K562 (cell line): ENCODE measurements around the gene MANBA. TPM values are rescaled to one million over a fixed set of nuclear protein-coding genes. Genes with fewer than 3 reads are reported as not detected.
A peak's percentile ranks its signal among the peaks of the same experiment; 100 is the strongest.

Source experiments
- CCAR2 ChIP-seq: fragments of 200-400 bp; formaldehyde crosslinking; IDR thresholded peaks from 2 replicates; pipeline ENCODE4 v1.6.1; 2017; ENCODE audit warnings: mild to moderate bottlenecking, low read depth, low read length
- DACH1 ChIP-seq: fragments of 450-650 bp; IDR thresholded peaks from 2 replicates; pipeline ENCODE4 v1.6.1; 2018; ENCODE audit not compliant: partially characterized antibody
- EP400 ChIP-seq: fragments of 450-650 bp; IDR thresholded peaks from 2 replicates; pipeline ENCODE4 v1.6.1; 2017; ENCODE audit warnings: antibody characterized with exemption, mild to moderate bottlenecking, moderate library complexity
- MYNN ChIP-seq, 2 experiments: sonication (generic); formaldehyde crosslinking in 1 of 2; IDR thresholded peaks; 2 replicates each; pipeline versions ENCODE4 v1.5.0 to v1.6.1; 2016 to 2020; ENCODE audit warnings: antibody characterized with exemption in 1 of 2, missing genetic modification reagents in 1 of 2
- NR2C2 ChIP-seq, 2 experiments: fragments of 200-800 bp in 1 of 2; sonication (Bioruptor generic) in 1 of 2; sonication (generic) in 1 of 2; formaldehyde crosslinking in 1 of 2; IDR thresholded peaks; 2 replicates each; pipeline versions ENCODE4 v1.6.1 to v1.8.0; 2016 to 2022; ENCODE audit warnings: mild to moderate bottlenecking in 1 of 2, missing compliant biosample characterization in 1 of 2, missing genetic modification characterization in 1 of 2, missing genetic modification reagents in 1 of 2
- PHF20 ChIP-seq: fragments of 450-650 bp; IDR thresholded peaks from 2 replicates; pipeline ENCODE4 v1.6.1; 2018; ENCODE audit not compliant: partially characterized antibody
- SP1 ChIP-seq: sonication (generic); formaldehyde crosslinking; IDR thresholded peaks from 2 replicates; pipeline ENCODE4 v1.8.1; 2022; ENCODE audit warnings: mild to moderate bottlenecking, missing genetic modification reagents
- U2AF2 ChIP-seq: fragments of 200-400 bp; formaldehyde crosslinking; optimal IDR thresholded peaks from 2 replicates; pipeline ENCODE3; 2017; ENCODE audit warnings: low read depth, mild to moderate bottlenecking, low read length
- ZNF449 ChIP-seq: fragments of 250-450 bp; sonication (Bioruptor Pico); IDR thresholded peaks from 2 replicates; pipeline ENCODE4 v1.8.0; 2022; ENCODE audit warnings: moderate library complexity, mild to moderate bottlenecking, inconsistent platforms
- ZNF740 ChIP-seq, 3 experiments: fragments of 200-800 bp in 1 of 3; sonication (Bioruptor generic) in 1 of 3; sonication (generic) in 1 of 3; formaldehyde crosslinking in 1 of 3; IDR thresholded peaks; 2 replicates each; pipeline versions ENCODE4 v1.6.1 to v1.8.0; 2016 to 2022; ENCODE audit warnings: mild to moderate bottlenecking in 2 of 3, missing compliant biosample characterization in 2 of 3, missing genetic modification characterization in 2 of 3, missing genetic modification reagents in 1 of 3
- polyA plus RNA-seq, 8 experiments: library from polyadenylated mRNA; depleted of rRNA in 4 of 8; stranded (reverse) in 5 of 8; unstranded in 3 of 8; fragments of >200 nt; fragmentation: Nextera tagmentation in 2 of 8; fragmentation: Illumina TruSeq in 1 of 8; extraction: Ambion mirVana in 2 of 8; extraction: Trizol in 1 of 8; gene quantifications; 2 replicates each; pipeline versions ENCODE4 v1.2.1 to v1.2.3, GENCODE V29; 2011 to 2014; ENCODE audit warnings: inconsistent platforms in 1 of 8, missing spikeins in 1 of 8
- total RNA-seq, 7 experiments: library from RNA; depleted of rRNA in 6 of 7; stranded (reverse); fragments of >200 nt in 6 of 7; fragmentation: Illumina TruSeq in 2 of 7; extraction: Trizol in 2 of 7; gene quantifications; 2 replicates each; pipeline versions ENCODE4 v1.2.1 to v1.2.3, GENCODE V29; 2011 to 2021; ENCODE audit warnings: low replicate concordance in 1 of 7
- TF ChIP-seq, protein P1 (sequence below), 2 experiments: fragments of 450-650 bp; conservative IDR thresholded peaks; 2 replicates each; pipeline ENCODE4 v1.6.1; 2017; ENCODE audit warnings: mild to moderate bottlenecking in 2 of 2, moderate library complexity in 2 of 2
- TF ChIP-seq, protein P2 (sequence below): conservative IDR thresholded peaks from 2 replicates; pipeline ENCODE4 v1.6.1; 2011; ENCODE audit warnings: low read depth, mild to moderate bottlenecking, low read length; ENCODE audit not compliant: control insufficient read depth
- TF ChIP-seq, protein P3 (sequence below): fragments of 450-650 bp; formaldehyde crosslinking; IDR thresholded peaks from 2 replicates; pipeline ENCODE4 v1.4.0; 2022; ENCODE audit warnings: missing genetic modification characterization
- TF ChIP-seq, protein P4 (sequence below): sonication (generic); formaldehyde crosslinking; IDR thresholded peaks from 2 replicates; pipeline ENCODE4 v1.8.0; 2022; ENCODE audit warnings: missing genetic modification reagents, mild to moderate bottlenecking, moderate library complexity, borderline replicate concordance
- TF ChIP-seq, protein P5 (sequence below): fragments of 450-650 bp; IDR thresholded peaks from 2 replicates; pipeline ENCODE4 v1.6.1; 2014; ENCODE audit warnings: low read depth, mild to moderate bottlenecking, moderate library complexity, borderline replicate concordance

The MANBA gene
- total and polyA plus RNA-seq, 9 of the 15 experiments (the other 6 are each of a cell fraction or from before 2014, with no cell fraction given), result 1.8 to 12.9 (median 7.7) TPM

- TF ChIP-seq, protein P1, sequence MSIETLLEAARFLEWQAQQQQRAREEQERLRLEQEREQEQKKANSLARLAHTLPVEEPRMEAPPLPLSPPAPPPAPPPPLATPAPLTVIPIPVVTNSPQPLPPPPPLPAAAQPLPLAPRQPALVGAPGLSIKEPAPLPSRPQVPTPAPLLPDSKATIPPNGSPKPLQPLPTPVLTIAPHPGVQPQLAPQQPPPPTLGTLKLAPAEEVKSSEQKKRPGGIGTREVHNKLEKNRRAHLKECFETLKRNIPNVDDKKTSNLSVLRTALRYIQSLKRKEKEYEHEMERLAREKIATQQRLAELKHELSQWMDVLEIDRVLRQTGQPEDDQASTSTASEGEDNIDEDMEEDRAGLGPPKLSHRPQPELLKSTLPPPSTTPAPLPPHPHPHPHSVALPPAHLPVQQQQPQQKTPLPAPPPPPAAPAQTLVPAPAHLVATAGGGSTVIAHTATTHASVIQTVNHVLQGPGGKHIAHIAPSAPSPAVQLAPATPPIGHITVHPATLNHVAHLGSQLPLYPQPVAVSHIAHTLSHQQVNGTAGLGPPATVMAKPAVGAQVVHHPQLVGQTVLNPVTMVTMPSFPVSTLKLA (conservative IDR thresholded peaks at IDR 0.05), result peak; percentile 31 to 71; a peak in 3 of 4 replicates
- TF ChIP-seq, protein P2, sequence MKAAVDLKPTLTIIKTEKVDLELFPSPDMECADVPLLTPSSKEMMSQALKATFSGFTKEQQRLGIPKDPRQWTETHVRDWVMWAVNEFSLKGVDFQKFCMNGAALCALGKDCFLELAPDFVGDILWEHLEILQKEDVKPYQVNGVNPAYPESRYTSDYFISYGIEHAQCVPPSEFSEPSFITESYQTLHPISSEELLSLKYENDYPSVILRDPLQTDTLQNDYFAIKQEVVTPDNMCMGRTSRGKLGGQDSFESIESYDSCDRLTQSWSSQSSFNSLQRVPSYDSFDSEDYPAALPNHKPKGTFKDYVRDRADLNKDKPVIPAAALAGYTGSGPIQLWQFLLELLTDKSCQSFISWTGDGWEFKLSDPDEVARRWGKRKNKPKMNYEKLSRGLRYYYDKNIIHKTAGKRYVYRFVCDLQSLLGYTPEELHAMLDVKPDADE, result peak; percentile 47
- peak; percentile 24; the same call in 1 of the 2 replicates for TF ChIP-seq MYNN (IDR thresholded peaks at IDR 0.05)
- no peak for TF ChIP-seq MYNN (CRISPR knock-in tag; IDR thresholded peaks at IDR 0.05)
- peak; percentile 72; the same call in 1 of the 2 replicates for TF ChIP-seq NR2C2 (CRISPR knock-in tag; IDR thresholded peaks at IDR 0.05)
- no peak for TF ChIP-seq NR2C2 (tag; IDR thresholded peaks at IDR 0.05)
- peak; percentile 50 for TF ChIP-seq DACH1
- TF ChIP-seq, protein P3, sequence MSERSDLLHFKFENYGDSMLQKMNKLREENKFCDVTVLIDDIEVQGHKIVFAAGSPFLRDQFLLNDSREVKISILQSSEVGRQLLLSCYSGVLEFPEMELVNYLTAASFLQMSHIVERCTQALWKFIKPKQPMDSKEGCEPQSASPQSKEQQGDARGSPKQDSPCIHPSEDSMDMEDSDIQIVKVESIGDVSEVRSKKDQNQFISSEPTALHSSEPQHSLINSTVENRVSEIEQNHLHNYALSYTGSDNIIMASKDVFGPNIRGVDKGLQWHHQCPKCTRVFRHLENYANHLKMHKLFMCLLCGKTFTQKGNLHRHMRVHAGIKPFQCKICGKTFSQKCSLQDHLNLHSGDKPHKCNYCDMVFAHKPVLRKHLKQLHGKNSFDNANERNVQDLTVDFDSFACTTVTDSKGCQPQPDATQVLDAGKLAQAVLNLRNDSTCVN (CRISPR knock-in tag), result no peak
- no peak for TF ChIP-seq CCAR2
- peak; percentile 57; the same call in 1 of the 2 replicates for TF ChIP-seq ZNF740 (CRISPR knock-in tag; IDR thresholded peaks at IDR 0.05)
- TF ChIP-seq ZNF740 (tag; IDR thresholded peaks at IDR 0.05), result no peak
- TF ChIP-seq ZNF449, result peak; percentile 58; the same call in 1 of the 2 replicates
- TF ChIP-seq U2AF2, result no peak
- peak; percentile 64 for TF ChIP-seq EP400
- TF ChIP-seq, protein P4, sequence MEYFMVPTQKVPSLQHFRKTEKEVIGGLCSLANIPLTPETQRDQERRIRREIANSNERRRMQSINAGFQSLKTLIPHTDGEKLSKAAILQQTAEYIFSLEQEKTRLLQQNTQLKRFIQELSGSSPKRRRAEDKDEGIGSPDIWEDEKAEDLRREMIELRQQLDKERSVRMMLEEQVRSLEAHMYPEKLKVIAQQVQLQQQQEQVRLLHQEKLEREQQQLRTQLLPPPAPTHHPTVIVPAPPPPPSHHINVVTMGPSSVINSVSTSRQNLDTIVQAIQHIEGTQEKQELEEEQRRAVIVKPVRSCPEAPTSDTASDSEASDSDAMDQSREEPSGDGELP (CRISPR knock-in tag), result peak; percentile 99
- TF ChIP-seq PHF20, result peak; percentile 59
- TF ChIP-seq SP1 (CRISPR knock-in tag), result peak; percentile 75; the same call in 1 of the 2 replicates
- TF ChIP-seq, protein P5, sequence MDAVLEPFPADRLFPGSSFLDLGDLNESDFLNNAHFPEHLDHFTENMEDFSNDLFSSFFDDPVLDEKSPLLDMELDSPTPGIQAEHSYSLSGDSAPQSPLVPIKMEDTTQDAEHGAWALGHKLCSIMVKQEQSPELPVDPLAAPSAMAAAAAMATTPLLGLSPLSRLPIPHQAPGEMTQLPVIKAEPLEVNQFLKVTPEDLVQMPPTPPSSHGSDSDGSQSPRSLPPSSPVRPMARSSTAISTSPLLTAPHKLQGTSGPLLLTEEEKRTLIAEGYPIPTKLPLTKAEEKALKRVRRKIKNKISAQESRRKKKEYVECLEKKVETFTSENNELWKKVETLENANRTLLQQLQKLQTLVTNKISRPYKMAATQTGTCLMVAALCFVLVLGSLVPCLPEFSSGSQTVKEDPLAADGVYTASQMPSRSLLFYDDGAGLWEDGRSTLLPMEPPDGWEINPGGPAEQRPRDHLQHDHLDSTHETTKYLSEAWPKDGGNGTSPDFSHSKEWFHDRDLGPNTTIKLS, result no peak; the same call in 1 of the 2 replicates
Observed at GRCh38 chr4:102760645-102761295, at the start of gene MANBA (continued).
